ENCODE data around the gene ZNF862. TPM values are rescaled to one million over a fixed set of nuclear protein-coding genes. Genes with fewer than 3 reads are reported as not detected.

ZNF862 gene
- total RNA-seq, 1 experiment from 2014 or later, result 5.7 TPM

- DNase-seq (ENCODE audit: low spot score), result no peak
- TF ChIP-seq EZH2 (IDR thresholded peaks at IDR 0.05; ENCODE audit: borderline replicate concordance, low read depth, low read length, poor library complexity, severe bottlenecking), result no peak
- no peak for TF ChIP-seq CTCF (conservative IDR thresholded peaks at IDR 0.05; ENCODE audit: low read depth, low read length)
- CTCF ChIA-PET, result no interaction called here
- H3K4me1 ChIP-seq (ENCODE audit: insufficient read depth, low read length, poor library complexity, severe bottlenecking), result peaks cover 9% of the 10 kb centered on the region
- BruUV-seq (replicated peaks), result no TSS peak
- POLR2A ChIA-PET (ENCODE audit: low non-redundant PET), result interaction anchor here (0.5 kb wide), 1 partner anchor 1497 kb away, joined by 3 read pairs; no protein-coding TSS in a partner anchor
- H3K4me3 ChIP-seq (ENCODE audit: low read depth, low read length, poor library complexity, severe bottlenecking), result no peak overlapping the region
- H3K27ac ChIP-seq (ENCODE audit: low read depth, low read length, poor library complexity, severe bottlenecking), result no peak overlapping the region
- intact Hi-C loops (cut with micrococcal nuclease; ENCODE audit: unreplicated experiment), result no loop called here
- H3K27me3 ChIP-seq (replicated peaks; ENCODE audit: insufficient read depth, low read depth, low read length, poor library complexity), result no peaks in the 10 kb centered on the region
- H3K9me3 ChIP-seq (ENCODE audit: low read depth, low read length, poor library complexity, severe bottlenecking), result no peaks in the 10 kb centered on the region
- H3K36me3 ChIP-seq (ENCODE audit: insufficient read depth, low read length, poor library complexity, severe bottlenecking), result no peaks in the 10 kb centered on the region
Measured at GRCh38 chr7:149870701-149871483, 32.7 kb downstream of the ZNF862 start.

GRCh38 chr7:149871576-149871975 is 33.4 kb downstream of the ZNF862 start:
- TF ChIP-seq CTCF (conservative IDR thresholded peaks at IDR 0.05; ENCODE audit: low read depth, low read length) (no peak), EZH2 (IDR thresholded peaks at IDR 0.05; ENCODE audit: borderline replicate concordance, low read depth, low read length, poor library complexity, severe bottlenecking) (no peak)
- Histone ChIP-seq H3K4me3 (ENCODE audit: low read depth, low read length, poor library complexity, severe bottlenecking) (no peak overlapping the region), H3K9me3 (ENCODE audit: low read depth, low read length, poor library complexity, severe bottlenecking) (no peaks in the 10 kb centered on the region), H3K27ac (ENCODE audit: low read depth, low read length, poor library complexity, severe bottlenecking) (no peak overlapping the region), H3K36me3 (ENCODE audit: insufficient read depth, low read length, poor library complexity, severe bottlenecking) (no peaks in the 10 kb centered on the region), H3K27me3 (replicated peaks; ENCODE audit: insufficient read depth, low read depth, low read length, poor library complexity) (no peaks in the 10 kb centered on the region), H3K4me1 (ENCODE audit: insufficient read depth, low read length, poor library complexity, severe bottlenecking) (peaks cover 9% of the 10 kb centered on the region)
- intact Hi-C loops (cut with micrococcal nuclease; ENCODE audit: unreplicated experiment), result no loop called here
- no peak for DNase-seq (ENCODE audit: low spot score)
- POLR2A ChIA-PET (ENCODE audit: low non-redundant PET), result interaction anchor here (0.5 kb wide), 2 partner anchors 34 to 1497 kb away, joined by 3 read pairs; partner anchors contain the start of gene ZNF862
- CTCF ChIA-PET, result no interaction called here
- BruUV-seq (replicated peaks), result no TSS peak

DNA sequence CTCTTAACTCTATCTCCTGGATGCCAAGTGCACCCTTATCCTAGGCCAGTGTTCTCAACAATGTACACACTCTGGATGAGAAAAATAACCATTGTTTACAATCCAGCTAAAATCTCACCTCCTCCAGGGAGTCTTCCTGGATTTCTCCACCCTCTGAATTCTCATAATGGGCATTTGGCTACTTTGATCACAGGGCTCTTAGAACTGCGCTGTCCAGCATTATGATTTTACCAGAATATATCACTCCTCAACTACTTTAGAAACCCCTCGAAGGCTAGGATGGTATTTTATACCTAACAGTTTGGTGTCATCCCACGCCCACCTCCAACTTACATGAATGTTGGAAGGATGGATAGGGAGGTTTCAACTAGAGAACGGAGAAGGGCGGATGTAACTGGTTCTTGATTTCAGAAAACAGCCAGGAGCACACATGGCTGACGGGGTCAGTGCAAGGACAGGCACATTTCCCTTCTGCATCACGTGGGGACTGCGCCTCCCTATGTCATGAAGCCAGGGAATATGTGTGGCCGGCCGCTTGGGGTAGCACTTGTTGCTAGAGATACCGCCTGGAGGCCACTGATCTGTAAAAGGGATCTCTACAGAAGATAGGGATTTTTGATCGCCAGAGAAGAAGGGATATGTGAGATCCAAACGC is 34.4 kb downstream of the ZNF862 start:
- BruUV-seq (replicated peaks), result no TSS peak
- ChIA-PET CTCF (no interaction called here), POLR2A (ENCODE audit: low non-redundant PET) (no interaction called here)
- H3K9me3 ChIP-seq (ENCODE audit: low read depth, low read length, poor library complexity, severe bottlenecking), result no peaks in the 10 kb centered on the region
- H3K27me3 ChIP-seq (replicated peaks; ENCODE audit: insufficient read depth, low read depth, low read length, poor library complexity), result no peaks in the 10 kb centered on the region
- TF ChIP-seq CTCF (conservative IDR thresholded peaks at IDR 0.05; ENCODE audit: low read depth, low read length) (no peak; the same call in 1 of the 2 replicates), EZH2 (IDR thresholded peaks at IDR 0.05; ENCODE audit: borderline replicate concordance, low read depth, low read length, poor library complexity, severe bottlenecking) (no peak)
- intact Hi-C loops (cut with micrococcal nuclease; ENCODE audit: unreplicated experiment), result no loop called here
- peak overlapping the region; percentile 84 for H3K4me3 ChIP-seq (ENCODE audit: low read depth, low read length, poor library complexity, severe bottlenecking)
- H3K36me3 ChIP-seq (ENCODE audit: insufficient read depth, low read length, poor library complexity, severe bottlenecking), result no peaks in the 10 kb centered on the region
- DNase-seq (ENCODE audit: low spot score), result peak; percentile 73
- H3K4me1 ChIP-seq (ENCODE audit: insufficient read depth, low read length, poor library complexity, severe bottlenecking), result peaks cover 9% of the 10 kb centered on the region
- no peak overlapping the region for H3K27ac ChIP-seq (ENCODE audit: low read depth, low read length, poor library complexity, severe bottlenecking)
